Measurements from ENCODE around the gene RNLS.
A peak's percentile ranks its signal among the peaks of the same experiment; 100 is the strongest.

The RNLS gene

DNA sequence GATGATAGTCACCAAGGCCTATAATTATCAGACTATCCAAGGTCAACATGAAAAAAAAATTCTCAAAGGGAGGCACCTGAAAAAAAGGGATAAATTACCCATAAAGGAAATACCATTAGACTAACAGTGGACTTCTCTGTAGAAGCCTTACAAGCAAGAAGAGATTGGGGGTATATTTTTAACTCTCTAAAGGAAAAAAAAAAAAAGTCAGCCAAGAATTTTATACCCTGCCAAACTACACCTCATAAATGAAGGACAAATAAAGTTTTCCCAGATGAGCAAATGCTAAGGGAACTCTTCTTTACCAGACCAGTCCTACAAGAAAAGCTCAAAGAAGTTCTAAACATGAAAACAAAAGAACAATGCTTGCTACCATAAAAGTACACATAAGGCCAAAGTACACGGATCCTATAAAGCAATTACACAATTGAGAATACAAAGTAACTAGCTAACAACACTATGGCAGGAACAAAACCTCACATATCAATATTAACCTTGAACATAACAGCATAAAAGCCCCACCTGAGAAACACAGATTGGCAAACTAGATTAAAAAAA lies 263.1 kb downstream of the RNLS start:
- H3K36me3 Mint-ChIP-seq (ENCODE audit: low read depth): peaks cover 28% of the 10 kb centered on the region
- H3K9me3 Mint-ChIP-seq: peaks cover 60% of the 10 kb centered on the region
- no peak overlapping the region for H3K4me3 Mint-ChIP-seq
- H3K27me3 Mint-ChIP-seq (ENCODE audit: low read depth): no peaks in the 10 kb centered on the region
- no peak overlapping the region for H3K27ac Mint-ChIP-seq
- TF ChIP-seq, protein P1, sequence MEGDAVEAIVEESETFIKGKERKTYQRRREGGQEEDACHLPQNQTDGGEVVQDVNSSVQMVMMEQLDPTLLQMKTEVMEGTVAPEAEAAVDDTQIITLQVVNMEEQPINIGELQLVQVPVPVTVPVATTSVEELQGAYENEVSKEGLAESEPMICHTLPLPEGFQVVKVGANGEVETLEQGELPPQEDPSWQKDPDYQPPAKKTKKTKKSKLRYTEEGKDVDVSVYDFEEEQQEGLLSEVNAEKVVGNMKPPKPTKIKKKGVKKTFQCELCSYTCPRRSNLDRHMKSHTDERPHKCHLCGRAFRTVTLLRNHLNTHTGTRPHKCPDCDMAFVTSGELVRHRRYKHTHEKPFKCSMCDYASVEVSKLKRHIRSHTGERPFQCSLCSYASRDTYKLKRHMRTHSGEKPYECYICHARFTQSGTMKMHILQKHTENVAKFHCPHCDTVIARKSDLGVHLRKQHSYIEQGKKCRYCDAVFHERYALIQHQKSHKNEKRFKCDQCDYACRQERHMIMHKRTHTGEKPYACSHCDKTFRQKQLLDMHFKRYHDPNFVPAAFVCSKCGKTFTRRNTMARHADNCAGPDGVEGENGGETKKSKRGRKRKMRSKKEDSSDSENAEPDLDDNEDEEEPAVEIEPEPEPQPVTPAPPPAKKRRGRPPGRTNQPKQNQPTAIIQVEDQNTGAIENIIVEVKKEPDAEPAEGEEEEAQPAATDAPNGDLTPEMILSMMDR (IDR thresholded peaks at IDR 0.05; ENCODE audit: unreplicated experiment in 3 of 3): no peak
- peaks cover 8% of the 10 kb centered on the region for H3K4me1 Mint-ChIP-seq

DNA sequence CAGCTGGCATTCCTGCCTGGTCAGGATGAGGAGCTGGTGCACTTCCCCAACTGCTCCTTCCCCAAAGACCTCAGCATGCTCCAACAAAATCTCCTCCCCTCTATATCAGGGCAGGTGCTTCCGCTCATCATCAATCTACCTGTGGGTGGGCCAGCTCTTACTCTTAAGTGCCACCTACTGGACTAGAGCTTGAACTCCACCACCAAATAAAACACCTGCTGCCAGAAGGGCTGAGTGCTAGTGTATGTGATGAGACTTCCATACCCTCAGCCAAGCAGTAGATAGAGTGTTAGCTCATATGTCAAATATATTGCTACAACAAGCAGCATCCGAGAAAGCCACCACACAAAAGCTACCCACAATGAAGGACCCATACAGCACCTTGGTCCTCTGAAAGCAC lies 264.3 kb downstream of the RNLS start:
- peaks cover 8% of the 10 kb centered on the region for H3K4me1 Mint-ChIP-seq
- H3K4me3 Mint-ChIP-seq: no peak overlapping the region
- H3K36me3 Mint-ChIP-seq (ENCODE audit: low read depth): peaks cover 28% of the 10 kb centered on the region
- H3K27me3 Mint-ChIP-seq (ENCODE audit: low read depth): no peaks in the 10 kb centered on the region
- peaks cover 57% of the 10 kb centered on the region for H3K9me3 Mint-ChIP-seq
- TF ChIP-seq, protein P1 (IDR thresholded peaks at IDR 0.05; ENCODE audit: unreplicated experiment in 3 of 3): no peak
- no peak overlapping the region for H3K27ac Mint-ChIP-seq

DNA sequence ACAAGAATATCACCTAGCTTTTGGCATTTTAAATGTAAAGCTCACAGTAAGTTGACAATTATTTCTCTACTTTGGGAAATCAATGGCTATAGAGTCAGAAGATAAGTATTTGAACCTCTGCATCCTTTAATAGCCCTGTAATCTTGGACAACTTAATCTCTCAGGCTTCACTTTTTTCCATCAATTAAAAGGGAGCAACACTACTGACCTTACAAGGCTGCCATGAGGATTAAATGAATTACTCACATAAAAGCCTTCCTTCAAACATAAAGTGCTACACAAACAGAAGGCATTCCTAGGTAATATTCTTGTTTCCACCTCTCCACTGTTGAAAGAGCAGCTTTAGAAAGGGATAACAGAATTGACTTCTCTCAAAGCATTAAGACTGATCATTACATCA lies 266.0 kb downstream of the RNLS start:
- Mint-ChIP-seq H3K27me3 (ENCODE audit: low read depth) (peaks cover 1% of the 10 kb centered on the region), H3K4me3 (no peak overlapping the region), H3K27ac (no peak overlapping the region), H3K9me3 (peaks cover 42% of the 10 kb centered on the region), H3K36me3 (ENCODE audit: low read depth) (peaks cover 25% of the 10 kb centered on the region), H3K4me1 (peaks cover 8% of the 10 kb centered on the region)
- TF ChIP-seq, protein P1 (IDR thresholded peaks at IDR 0.05; ENCODE audit: unreplicated experiment in 3 of 3): no peak

DNA sequence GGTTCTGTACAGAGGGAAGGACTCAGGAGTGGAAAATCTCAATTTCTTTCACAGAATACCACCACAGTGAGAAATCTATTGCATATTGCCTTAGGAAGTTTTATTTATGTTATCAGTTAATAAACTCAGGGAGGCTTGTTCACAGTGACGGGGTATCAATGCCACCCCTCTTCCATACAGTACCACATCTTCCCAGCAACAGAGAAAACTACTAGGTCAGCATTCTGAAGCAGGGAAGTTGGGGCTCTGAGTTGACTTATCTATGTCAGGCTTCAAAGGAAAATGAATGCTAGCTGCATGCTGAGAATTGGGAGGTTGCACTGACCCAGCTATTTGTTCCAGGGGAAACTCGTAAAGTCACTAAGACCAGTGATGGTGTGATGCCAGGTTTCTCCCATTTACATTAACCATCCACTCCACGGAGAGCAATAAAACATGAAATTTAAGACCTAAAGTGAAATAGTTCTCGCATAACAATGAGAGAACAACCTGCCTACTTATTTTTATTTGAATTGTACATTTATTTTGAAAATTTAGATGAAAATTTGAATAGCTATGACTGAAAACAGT lies 266.7 kb downstream of the RNLS start:
- TF ChIP-seq, protein P1 (IDR thresholded peaks at IDR 0.05; ENCODE audit: unreplicated experiment in 3 of 3): no peak

DNA sequence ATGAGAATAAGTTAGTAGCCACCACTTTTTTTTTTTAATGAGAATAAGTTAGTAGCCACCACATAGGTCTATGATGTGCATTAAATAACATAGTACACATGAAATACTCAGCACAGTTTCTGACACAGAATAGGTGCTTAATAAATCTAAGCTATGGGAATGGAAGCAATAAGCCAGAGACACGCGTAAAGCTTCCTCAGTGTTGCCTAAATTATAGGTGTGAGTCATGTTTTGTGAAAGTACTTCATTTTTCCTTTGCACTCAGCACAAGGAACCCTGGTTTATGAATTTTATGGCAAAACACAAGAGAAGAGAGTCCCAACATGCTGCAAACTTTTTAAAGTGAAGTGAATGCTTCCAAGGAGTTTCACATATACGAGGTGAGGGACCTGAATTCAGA lies 267.4 kb downstream of the RNLS start:
- no peak overlapping the region for H3K27ac Mint-ChIP-seq
- H3K27me3 Mint-ChIP-seq (ENCODE audit: low read depth): peaks cover 6% of the 10 kb centered on the region
- H3K4me3 Mint-ChIP-seq: no peak overlapping the region
- peaks cover 24% of the 10 kb centered on the region for H3K36me3 Mint-ChIP-seq (ENCODE audit: low read depth)
- TF ChIP-seq, protein P1 (IDR thresholded peaks at IDR 0.05; ENCODE audit: unreplicated experiment in 3 of 3): no peak
- H3K9me3 Mint-ChIP-seq: peaks cover 28% of the 10 kb centered on the region
- peaks cover 8% of the 10 kb centered on the region for H3K4me1 Mint-ChIP-seq

More for the DNA sequence above, 266.7 kb downstream of the RNLS start:
- Mint-ChIP-seq H3K4me3 (no peak overlapping the region), H3K9me3 (peaks cover 35% of the 10 kb centered on the region), H3K27me3 (ENCODE audit: low read depth) (peaks cover 6% of the 10 kb centered on the region), H3K36me3 (ENCODE audit: low read depth) (peaks cover 25% of the 10 kb centered on the region), H3K27ac (peak overlapping the region in 2 of 3 experiments; percentile 5 to 67), H3K4me1 (peaks cover 8% of the 10 kb centered on the region)

DNA sequence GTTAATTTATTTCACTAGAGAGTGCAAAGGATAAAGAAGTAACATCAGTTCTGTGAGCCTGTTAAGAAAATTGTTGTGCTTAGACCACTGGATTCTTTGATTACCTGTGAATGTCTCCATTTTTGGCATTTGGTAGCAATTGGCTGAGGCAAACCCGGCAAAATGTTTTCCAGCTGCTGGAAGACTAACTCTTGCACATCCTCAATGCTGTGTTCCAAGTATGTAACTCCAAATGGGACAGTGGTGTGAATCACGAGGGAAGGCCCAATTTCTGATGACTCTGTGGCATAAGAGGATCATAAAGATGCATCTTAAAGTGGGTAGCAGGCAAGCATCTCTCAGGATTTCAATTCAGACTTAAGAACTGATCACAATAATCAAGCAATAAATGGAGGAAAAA lies 268.8 kb downstream of the RNLS start:
- TF ChIP-seq, protein P1 (IDR thresholded peaks at IDR 0.05; ENCODE audit: unreplicated experiment in 3 of 3): no peak
- Mint-ChIP-seq H3K4me1 (peaks cover 8% of the 10 kb centered on the region), H3K36me3 (ENCODE audit: low read depth) (peaks cover 11% of the 10 kb centered on the region), H3K27ac (no peak overlapping the region), H3K9me3 (peaks cover 14% of the 10 kb centered on the region), H3K4me3 (no peak overlapping the region), H3K27me3 (ENCODE audit: low read depth) (peaks cover 6% of the 10 kb centered on the region)

Measured in nephron (organoid).